ENCODE results near the gene IL10RB. TPM values are rescaled to one million over a fixed set of nuclear protein-coding genes. Genes with fewer than 3 reads are reported as not detected.

IL10RB gene
- total and polyA plus RNA-seq, 2 of the 8 experiments (the other 6 are each of a cell fraction or from before 2014, with no cell fraction given), result 2.7 to 3.2 TPM

- H3K14ac ChIP-seq (ENCODE audit: insufficient read length), result no peak overlapping the region
- POLR2A ChIA-PET (ENCODE audit: partially characterized antibody), result interaction anchor here (0.6 to 2.0 kb wide), 2 partner anchors 12 to 35 kb away, joined by 3 to 5 read pairs; no protein-coding TSS in a partner anchor
- TF ChIP-seq SP4 (IDR thresholded peaks at IDR 0.05; ENCODE audit: low read length) (no peak), CTBP2 (IDR thresholded peaks at IDR 0.05; ENCODE audit: borderline replicate concordance, insufficient read depth, insufficient read length, low read length) (no peak), TBP (IDR thresholded peaks at IDR 0.05; ENCODE audit: low read depth, low read length) (no peak), SRF (IDR thresholded peaks at IDR 0.05; ENCODE audit: low read depth, low read length) (no peak), TCF12 (IDR thresholded peaks at IDR 0.05; ENCODE audit: low read depth, low read length) (no peak)
Measured at GRCh38 chr21:33327326-33327725, 61.2 kb downstream of the IL10RB start.

More at GRCh38 chr21:33327326-33327725, 61.2 kb downstream of the IL10RB start:
- no peak overlapping the region for H2AFZ ChIP-seq (ENCODE audit: low read length)
- 92% methylated on average over 3 of the region's 3 CpGs; no CpG with 5 or more reads in 1 of the 2 experiments for WGBS, 2 experiments (ENCODE audit: extremely low coverage in 1 of 2, insufficient coverage in 1 of 2, insufficient read length in 1 of 2, insufficient replicate concordance in 2 of 2, low coverage in 1 of 2, low lambda C conversion rate in 2 of 2, missing lambda C conversion rate in 1 of 2)
- no peak overlapping the region for H2BK15ac ChIP-seq (ENCODE audit: low read length)
- no peak overlapping the region for H2BK5ac ChIP-seq (ENCODE audit: low read depth, low read length)
- H3K4me3 ChIP-seq (ENCODE audit: extremely low read depth in 1 of 4, insufficient read depth in 2 of 4, low read depth in 3 of 4, low read length in 4 of 4), result no peak overlapping the region
- H4K91ac ChIP-seq (replicated peaks; ENCODE audit: insufficient read length, low read length), result no peak overlapping the region
- CTCF ChIA-PET (ENCODE audit: partially characterized antibody), result interaction anchor here (0.6 to 1.6 kb wide), 3 partner anchors 24 to 46 kb away, joined by 3 read pairs; no protein-coding TSS in a partner anchor
- no peak overlapping the region for H4K8ac ChIP-seq (ENCODE audit: extremely low read depth, insufficient read depth, low read length)
- no peak overlapping the region for H4K5ac ChIP-seq (ENCODE audit: insufficient read length, low read depth, low read length)
- H3K4me1 ChIP-seq (replicated peaks in 1 of 4; ENCODE audit: control insufficient read depth in 3 of 4, insufficient read depth in 4 of 4, low read length in 3 of 4), result 0 out of 7 replicates have a peak, but pooled peaks cover 0 to 3% (median under 1%) of the 10 kb centered on the region in 4 experiments
- H2BK12ac ChIP-seq (ENCODE audit: low read depth, low read length), result no peak overlapping the region
- H3K27ac ChIP-seq (ENCODE audit: low read depth, low read length), result no peak overlapping the region
- H2BK20ac ChIP-seq (ENCODE audit: low read length), result no peak overlapping the region
- no peak overlapping the region for H3K23ac ChIP-seq (ENCODE audit: insufficient read length)
- H3K79me2 ChIP-seq (ENCODE audit: control insufficient read depth in 1 of 2, insufficient read depth in 2 of 2, low read length in 2 of 2), result peaks cover 9 to 59% of the 10 kb centered on the region in 2 experiments
- no peaks in the 10 kb centered on the region; a peak in 1 of 4 replicates for H3K9me3 ChIP-seq (ENCODE audit: insufficient read depth in 2 of 2, low read depth in 1 of 2, low read length in 1 of 2)
- no peak overlapping the region for H2BK120ac ChIP-seq (replicated peaks; ENCODE audit: low read depth, low read length)
- H3K9ac ChIP-seq (replicated peaks in 1 of 4; ENCODE audit: extremely low read depth in 1 of 4, low read depth in 3 of 4, low read length in 3 of 4), result no peak overlapping the region
- peaks cover 6% of the 10 kb centered on the region for H3K79me1 ChIP-seq (ENCODE audit: low read depth, low read length)
- FAIRE-seq (no peak), DNase-seq (ENCODE audit: low read depth in 1 of 2, low spot score in 2 of 2) (no peak)
- no peaks in the 10 kb centered on the region; a peak in 3 of 8 replicates for H3K36me3 ChIP-seq (ENCODE audit: control insufficient read depth in 2 of 4, insufficient read depth in 4 of 4, low read length in 3 of 4)
- no peak overlapping the region for H2AK5ac ChIP-seq (ENCODE audit: low read depth, low read length)
- H3K4me2 ChIP-seq (ENCODE audit: insufficient read depth in 1 of 2, low read depth in 2 of 2, low read length in 2 of 2), result no peak overlapping the region
- peaks cover 0 to 5% of the 10 kb centered on the region in 2 experiments for H4K20me1 ChIP-seq (replicated peaks in 1 of 2; ENCODE audit: control insufficient read depth in 1 of 2, insufficient read depth in 2 of 2, low read length in 2 of 2)
- no peaks in the 10 kb centered on the region for H3K27me3 ChIP-seq (replicated peaks in 1 of 4; ENCODE audit: control insufficient read depth in 3 of 4, extremely low read depth in 1 of 4, insufficient read depth in 3 of 4, low read length in 3 of 4)
- no peak overlapping the region for H3K56ac ChIP-seq (replicated peaks; ENCODE audit: insufficient read length, low read depth, low read length)
- H3K18ac ChIP-seq (ENCODE audit: extremely low read depth, low read length), result no peak overlapping the region
- no peak overlapping the region for H3K4ac ChIP-seq (replicated peaks; ENCODE audit: insufficient read length, low read depth, low read length)
- peaks cover 8% of the 10 kb centered on the region; the same call in 1 of the 2 replicates for H3K23me2 ChIP-seq (ENCODE audit: low read depth, low read length)

All from H1 (cell line).